Activated CD4-positive, alpha-beta T cell treated with anti-CD3 and anti-CD28 coated beads, Interleukin-2, amount 10 ng/mL, durations not matched to agents 24 days and 14 days (primary cell): ENCODE data around the gene CTDSPL2. TPM values are rescaled to one million over a fixed set of nuclear protein-coding genes. Genes with fewer than 3 reads are reported as not detected.
"Not testable (repeated sequence)": the region's sequence is repeated elsewhere in the genome, so short reads cannot be mapped to it uniquely, and the experiment has no call there.

Source experiments
- DNase-seq: peaks from one replicate; pipeline ENCODE4 v3.0.0; 2022
- H3K27ac Mint-ChIP-seq: one replicate; pipeline ENCODE4 v1.8.0; 2022; ENCODE audit warnings: mild to moderate bottlenecking, mixed read lengths
- H3K27me3 Mint-ChIP-seq: one replicate; pipeline ENCODE4 v1.8.0; 2022; ENCODE audit warnings: mixed read lengths
- H3K36me3 Mint-ChIP-seq: one replicate; pipeline ENCODE4 v1.8.0; 2022; ENCODE audit warnings: low read depth, mild to moderate bottlenecking, mixed read lengths
- H3K4me1 Mint-ChIP-seq: one replicate; pipeline ENCODE4 v1.8.0; 2021; ENCODE audit warnings: mixed read lengths
- H3K4me3 Mint-ChIP-seq: one replicate; pipeline ENCODE4 v1.8.0; 2022; ENCODE audit warnings: mild to moderate bottlenecking, moderate library complexity, mixed read lengths
- H3K9me3 Mint-ChIP-seq: one replicate; pipeline ENCODE4 v1.8.0; 2021; ENCODE audit warnings: mixed read lengths
- intact Hi-C: fragments of 100-400 bp; cut with micrococcal nuclease; formaldehyde crosslinking; loops from one replicate; pipeline ENCODE4 v1.15.1; 2023
- total RNA-seq: library from RNA; stranded (reverse); gene quantifications from 2 replicates; pipeline ENCODE4 v1.2.3, GENCODE V29; 2022

Gene CTDSPL2
- total RNA-seq, 1 donor from 2014 or later, result 69.0 TPM

GRCh38 chr15:44447772-44448376 is 20.4 kb downstream of the CTDSPL2 start:
- H3K4me1 Mint-ChIP-seq, result peaks cover 10% of the 10 kb centered on the region
- H3K4me3 Mint-ChIP-seq, result no peak overlapping the region
- DNase-seq, result no peak
- no peaks in the 10 kb centered on the region for H3K9me3 Mint-ChIP-seq
- peaks cover 35% of the 10 kb centered on the region for H3K36me3 Mint-ChIP-seq
- H3K27me3 Mint-ChIP-seq, result no peaks in the 10 kb centered on the region
- intact Hi-C loops, result no loop called here
- H3K27ac Mint-ChIP-seq, result no peak overlapping the region

- peaks cover 39% of the 10 kb centered on the region for H3K36me3 Mint-ChIP-seq
- H3K4me1 Mint-ChIP-seq, result peaks cover 14% of the 10 kb centered on the region
- H3K4me3 Mint-ChIP-seq, result no peak overlapping the region
- H3K27ac Mint-ChIP-seq, result peak overlapping the region; percentile 58
- H3K27me3 Mint-ChIP-seq, result no peaks in the 10 kb centered on the region
- H3K9me3 Mint-ChIP-seq, result peaks cover 4% of the 10 kb centered on the region
- intact Hi-C loops, result loop anchor here (2.0 kb wide), 1 partner anchor 37 kb away; no protein-coding TSS in a partner anchor
- no peak for DNase-seq
These were observed 22.7 kb downstream of the CTDSPL2 start for GRCh38 chr15:44450172-44450571.

- not testable (repeated sequence) for H3K27me3 Mint-ChIP-seq
These were observed 26.3 kb downstream of the CTDSPL2 start for GRCh38 chr15:44453578-44454283.

GRCh38 chr15:44458429-44458828 is 31.0 kb downstream of the CTDSPL2 start:
- no peaks in the 10 kb centered on the region for H3K27me3 Mint-ChIP-seq
- peaks cover 12% of the 10 kb centered on the region for H3K4me1 Mint-ChIP-seq
- DNase-seq, result no peak
- H3K27ac Mint-ChIP-seq, result no peak overlapping the region
- H3K4me3 Mint-ChIP-seq, result no peak overlapping the region
- intact Hi-C loops, result no loop called here
- peaks cover 29% of the 10 kb centered on the region for H3K36me3 Mint-ChIP-seq
- peaks cover 4% of the 10 kb centered on the region for H3K9me3 Mint-ChIP-seq

More at GRCh38 chr15:44453578-44454283, 26.3 kb downstream of the CTDSPL2 start:
- H3K4me3 Mint-ChIP-seq, H3K9me3 Mint-ChIP-seq, intact Hi-C loops, DNase-seq, H3K27ac Mint-ChIP-seq: not testable (repeated sequence)
- Mint-ChIP-seq H3K4me1 (peaks cover 16% of the 10 kb centered on the region), H3K36me3 (peaks cover 22% of the 10 kb centered on the region)

- DNase-seq, result no peak
These were observed 41.4 kb downstream of the CTDSPL2 start for GRCh38 chr15:44468709-44469385.

GRCh38 chr15:44471885-44472455 is 44.5 kb downstream of the CTDSPL2 start:
- DNase-seq, result no peak
- no peaks in the 10 kb centered on the region for H3K27me3 Mint-ChIP-seq
- intact Hi-C loops, result no loop called here
- H3K36me3 Mint-ChIP-seq, result peaks cover 29% of the 10 kb centered on the region
- no peak overlapping the region for H3K27ac Mint-ChIP-seq
- H3K9me3 Mint-ChIP-seq, result no peaks in the 10 kb centered on the region
- peaks cover 11% of the 10 kb centered on the region for H3K4me1 Mint-ChIP-seq
- H3K4me3 Mint-ChIP-seq, result no peak overlapping the region

More at GRCh38 chr15:44468709-44469385, 41.4 kb downstream of the CTDSPL2 start:
- Mint-ChIP-seq H3K36me3 (peaks cover 31% of the 10 kb centered on the region), H3K4me1 (peaks cover 12% of the 10 kb centered on the region), H3K4me3 (no peak overlapping the region), H3K27me3 (no peaks in the 10 kb centered on the region), H3K27ac (peak overlapping the region; percentile 80), H3K9me3 (no peaks in the 10 kb centered on the region)
- intact Hi-C loops, result no loop called here

- intact Hi-C loops, result no loop called here
- no peak for DNase-seq
- peaks cover 7% of the 10 kb centered on the region for H3K36me3 Mint-ChIP-seq
- H3K9me3 Mint-ChIP-seq, result no peaks in the 10 kb centered on the region
- H3K4me3 Mint-ChIP-seq, result no peak overlapping the region
- no peak overlapping the region for H3K27ac Mint-ChIP-seq
- no peaks in the 10 kb centered on the region for H3K27me3 Mint-ChIP-seq
- H3K4me1 Mint-ChIP-seq, result peaks cover 2% of the 10 kb centered on the region
These were observed 51.9 kb downstream of the CTDSPL2 start for GRCh38 chr15:44479343-44479742.

- peaks cover 2% of the 10 kb centered on the region for H3K4me1 Mint-ChIP-seq
- no peaks in the 10 kb centered on the region for H3K27me3 Mint-ChIP-seq
- no peak overlapping the region for H3K27ac Mint-ChIP-seq
- no peaks in the 10 kb centered on the region for H3K9me3 Mint-ChIP-seq
- no peak overlapping the region for H3K4me3 Mint-ChIP-seq
- H3K36me3 Mint-ChIP-seq, result peaks cover 14% of the 10 kb centered on the region
- DNase-seq, result no peak
- intact Hi-C loops, result no loop called here
These were observed 54.7 kb downstream of the CTDSPL2 start for GRCh38 chr15:44482090-44482489.

- H3K27ac Mint-ChIP-seq, result no peak overlapping the region
- intact Hi-C loops, result loop anchor here (2.0 kb wide), 1 partner anchor 35 kb away; no protein-coding TSS in a partner anchor
- no peaks in the 10 kb centered on the region for H3K27me3 Mint-ChIP-seq
- H3K36me3 Mint-ChIP-seq, result peaks cover 39% of the 10 kb centered on the region
- H3K9me3 Mint-ChIP-seq, result no peaks in the 10 kb centered on the region
- DNase-seq, result no peak
- H3K4me3 Mint-ChIP-seq, result no peak overlapping the region
- peaks cover 18% of the 10 kb centered on the region for H3K4me1 Mint-ChIP-seq
These were observed 58.5 kb downstream of the CTDSPL2 start for GRCh38 chr15:44485880-44486279.

GRCh38 chr15:44489464-44489863 is 62.0 kb downstream of the CTDSPL2 start:
- no peaks in the 10 kb centered on the region for H3K27me3 Mint-ChIP-seq
- peak overlapping the region; percentile 50 for H3K27ac Mint-ChIP-seq
- H3K36me3 Mint-ChIP-seq, result peaks cover 48% of the 10 kb centered on the region
- intact Hi-C loops, result no loop called here
- H3K4me3 Mint-ChIP-seq, result no peak overlapping the region
- no peaks in the 10 kb centered on the region for H3K9me3 Mint-ChIP-seq
- no peak for DNase-seq
- peaks cover 20% of the 10 kb centered on the region for H3K4me1 Mint-ChIP-seq

GRCh38 chr15:44490622-44491021 is 63.2 kb downstream of the CTDSPL2 start:
- peaks cover 20% of the 10 kb centered on the region for H3K4me1 Mint-ChIP-seq
- H3K4me3 Mint-ChIP-seq, result no peak overlapping the region
- intact Hi-C loops, result no loop called here
- H3K27me3 Mint-ChIP-seq, result no peaks in the 10 kb centered on the region
- peaks cover 46% of the 10 kb centered on the region for H3K36me3 Mint-ChIP-seq
- DNase-seq, result no peak
- H3K27ac Mint-ChIP-seq, result no peak overlapping the region
- H3K9me3 Mint-ChIP-seq, result no peaks in the 10 kb centered on the region

GRCh38 chr15:44492040-44492439 is 64.6 kb downstream of the CTDSPL2 start:
- Mint-ChIP-seq H3K36me3 (peaks cover 47% of the 10 kb centered on the region), H3K27ac (no peak overlapping the region), H3K27me3 (no peaks in the 10 kb centered on the region), H3K4me1 (peaks cover 22% of the 10 kb centered on the region), H3K4me3 (no peak overlapping the region), H3K9me3 (no peaks in the 10 kb centered on the region)
- no peak for DNase-seq
- intact Hi-C loops, result no loop called here

GRCh38 chr15:44492672-44493071 is 65.2 kb downstream of the CTDSPL2 start:
- H3K9me3 Mint-ChIP-seq, result no peaks in the 10 kb centered on the region
- intact Hi-C loops, result loop anchor here (1.0 kb wide), 1 partner anchor 70 kb away; no protein-coding TSS in a partner anchor
- no peak for DNase-seq

GRCh38 chr15:44495562-44495961 is 68.1 kb downstream of the CTDSPL2 start:
- peaks cover 32% of the 10 kb centered on the region for H3K36me3 Mint-ChIP-seq

More at GRCh38 chr15:44492672-44493071, 65.2 kb downstream of the CTDSPL2 start:
- Mint-ChIP-seq H3K27me3 (no peaks in the 10 kb centered on the region), H3K4me1 (peaks cover 17% of the 10 kb centered on the region), H3K36me3 (peaks cover 40% of the 10 kb centered on the region), H3K27ac (no peak overlapping the region), H3K4me3 (no peak overlapping the region)

More at GRCh38 chr15:44495562-44495961, 68.1 kb downstream of the CTDSPL2 start:
- H3K4me1 Mint-ChIP-seq, result peaks cover 11% of the 10 kb centered on the region
- peak; percentile 50 for DNase-seq
- H3K27me3 Mint-ChIP-seq, result no peaks in the 10 kb centered on the region
- no peak overlapping the region for H3K4me3 Mint-ChIP-seq
- no peaks in the 10 kb centered on the region for H3K9me3 Mint-ChIP-seq
- intact Hi-C loops, result no loop called here
- H3K27ac Mint-ChIP-seq, result no peak overlapping the region
